Epidermal melanocyte (primary cell): Measurements from ENCODE around the gene MRPL48.

Source experiments
- DNase-seq: peaks from one replicate; pipeline ENCODE4 v3.0.0; 2011; ENCODE audit warnings: low spot score; ENCODE audit not compliant: insufficient read length

The MRPL48 gene

GRCh38 chr11:73889019-73889418 is 101.3 kb downstream of the MRPL48 start:
- no peak for DNase-seq

- DNase-seq: no peak
These were observed 101.9 kb downstream of the MRPL48 start for GRCh38 chr11:73889536-73889935.

GRCh38 chr11:73893041-73893440 is 105.4 kb downstream of the MRPL48 start:
- DNase-seq: no peak

GRCh38 chr11:73894725-73895335 is 107.2 kb downstream of the MRPL48 start:
- DNase-seq: no peak

GRCh38 chr11:73902303-73902702 is 114.6 kb downstream of the MRPL48 start:
- DNase-seq: no peak

- no peak for DNase-seq
These were observed 119.5 kb downstream of the MRPL48 start for GRCh38 chr11:73907191-73907590.

- DNase-seq: no peak
These were observed 124.4 kb downstream of the MRPL48 start for GRCh38 chr11:73912026-73912425.

GRCh38 chr11:73913472-73913871 is 125.8 kb downstream of the MRPL48 start:
- DNase-seq: no peak

GRCh38 chr11:73914284-73914683 is 126.6 kb downstream of the MRPL48 start:
- DNase-seq: no peak
